GM12878 (cell line): ENCODE measurements around the gene UNC45A. TPM values are rescaled to one million over a fixed set of nuclear protein-coding genes. Genes with fewer than 3 reads are reported as not detected.

Source experiments
- FOXM1 ChIP-seq: IDR thresholded peaks from 2 replicates; pipeline ENCODE4 v1.6.1; 2012; ENCODE audit warnings: low read depth, mild to moderate bottlenecking, inconsistent platforms, low read length, moderate library complexity
- HCFC1 ChIP-seq: fragments of 150-350 bp; IDR thresholded peaks from 2 replicates; pipeline ENCODE4 v1.6.1; 2014; ENCODE audit warnings: low read length
- IRF3 ChIP-seq: fragments of 450-650 bp; IDR thresholded peaks from 2 replicates; pipeline ENCODE4 v1.6.1; 2014; ENCODE audit warnings: mild to moderate bottlenecking
- KAT2A ChIP-seq: conservative IDR thresholded peaks from 2 replicates; pipeline ENCODE4 v1.6.1; 2011; ENCODE audit warnings: low read depth, low read length; ENCODE audit not compliant: control insufficient read depth
- LARP7 ChIP-seq: fragments of 450-650 bp; IDR thresholded peaks from 2 replicates; pipeline ENCODE4 v1.6.1; 2017; ENCODE audit warnings: mild to moderate bottlenecking
- MTA2 ChIP-seq: fragments of 450-650 bp; IDR thresholded peaks from 2 replicates; pipeline ENCODE4 v1.6.1; 2016; ENCODE audit warnings: low read depth, mild to moderate bottlenecking, moderate library complexity
- MXI1 ChIP-seq: fragments of 150-350 bp; IDR thresholded peaks from 2 replicates; pipeline ENCODE4 v1.6.1; 2011; ENCODE audit warnings: low read depth, mild to moderate bottlenecking, inconsistent platforms, low read length, improper control_type of control experiment
- NFYA ChIP-seq: IDR thresholded peaks from 2 replicates; pipeline ENCODE4 v1.6.1; 2011; ENCODE audit warnings: low read depth, mild to moderate bottlenecking, low read length, improper control_type of control experiment, borderline replicate concordance
- NR2F1 ChIP-seq: fragments of 450-650 bp; conservative IDR thresholded peaks from 2 replicates; pipeline ENCODE4 v1.6.1; 2017; ENCODE audit warnings: mild to moderate bottlenecking
- NRF1 ChIP-seq: conservative IDR thresholded peaks from 2 replicates; pipeline ENCODE4 v1.6.1; 2011; ENCODE audit warnings: mild to moderate bottlenecking, low read depth, low read length, improper control_type of control experiment
- PAX5 ChIP-seq: IDR thresholded peaks from 2 replicates; pipeline ENCODE4 v1.6.1; 2011; ENCODE audit warnings: low read depth, low read length, borderline replicate concordance
- POLR2AphosphoS5 ChIP-seq: IDR thresholded peaks from 2 replicates; pipeline ENCODE4 v1.6.1; 2011; ENCODE audit warnings: mild to moderate bottlenecking, low read length, inconsistent platforms
- RAD21 ChIP-seq: IDR thresholded peaks from 2 replicates; pipeline ENCODE4 v1.6.1; 2011; ENCODE audit warnings: mild to moderate bottlenecking, low read depth, low read length, moderate library complexity; ENCODE audit not compliant: insufficient read depth
- RCOR1 ChIP-seq: conservative IDR thresholded peaks from 2 replicates; pipeline ENCODE4 v1.6.1; 2012; ENCODE audit warnings: low read depth, low read length, improper control_type of control experiment
- SMARCA5 ChIP-seq: fragments of 450-650 bp; IDR thresholded peaks from 2 replicates; pipeline ENCODE4 v1.6.1; 2017; ENCODE audit warnings: mild to moderate bottlenecking
- STAT1 ChIP-seq: fragments of 450-650 bp; conservative IDR thresholded peaks from 2 replicates; pipeline ENCODE4 v1.6.1; 2014; ENCODE audit warnings: antibody characterized with exemption, mild to moderate bottlenecking
- ZNF274 ChIP-seq: IDR thresholded peaks from one replicate; pipeline ENCODE4 v1.8.0; 2011; ENCODE audit not compliant: insufficient read length, insufficient read depth
- ZSCAN29 ChIP-seq: fragments of 450-650 bp; IDR thresholded peaks from 2 replicates; pipeline ENCODE4 v1.6.1; 2017; ENCODE audit warnings: mild to moderate bottlenecking, moderate library complexity
- polyA plus RNA-seq, 11 experiments: library from polyadenylated mRNA; depleted of rRNA in 4 of 11; unstranded in 6 of 11; stranded (reverse) in 5 of 11; fragments of >200 nt; fragmentation: Nextera tagmentation in 4 of 11; fragmentation: Illumina TruSeq in 1 of 11; extraction: Ambion mirVana in 4 of 11; extraction: Trizol in 1 of 11; gene quantifications; 1 replicate in 1 of 11; 2 replicates in 10 of 11; pipeline versions ENCODE4 v1.2.1 to v1.2.3, GENCODE V29; 2011 to 2016; ENCODE audit warnings: inconsistent platforms in 2 of 11, missing spikeins in 2 of 11, low read depth in 1 of 11
- total RNA-seq, 4 experiments: library from RNA; depleted of rRNA in 3 of 4; stranded (reverse); fragments of >200 nt in 3 of 4; fragmentation: Illumina TruSeq in 1 of 4; extraction: Trizol in 1 of 4; gene quantifications; 2 replicates each; pipeline versions ENCODE4 v1.2.1 to v1.2.3, GENCODE V29; 2013 to 2021

Gene UNC45A
- total and polyA plus RNA-seq, 10 of the 15 experiments (the other 5 are each of a cell fraction or from before 2014, with no cell fraction given) = 10.3 to 57.8 (median 40.5) TPM

- TF ChIP-seq KAT2A = no peak
- peak; percentile 77; the same call in 1 of the 2 replicates for TF ChIP-seq PAX5
- no peak for TF ChIP-seq RCOR1
- TF ChIP-seq POLR2AphosphoS5 = peak; percentile 78
- TF ChIP-seq STAT1 = no peak
- no peak for TF ChIP-seq MTA2
- TF ChIP-seq SMARCA5 = 0 out of 2 replicates have a peak, but pooled peaks have one; percentile 37
- no peak for TF ChIP-seq RAD21
- no peak for TF ChIP-seq ZSCAN29
- no peak for TF ChIP-seq NRF1
- no peak for TF ChIP-seq MXI1
- TF ChIP-seq NR2F1 = no peak; the same call in 1 of the 2 replicates
- no peak; the same call in 1 of the 2 replicates for TF ChIP-seq LARP7
- no peak for TF ChIP-seq FOXM1
- no peak for TF ChIP-seq ZNF274
- TF ChIP-seq NFYA = no peak
- no peak for TF ChIP-seq HCFC1
- no peak for TF ChIP-seq IRF3
Observed at GRCh38 chr15:90902840-90903732, 32.0 kb upstream of the UNC45A start, which contains the start of gene MAN2A2 (continued).
